NCI-H748 treated with DMSO at 0.1 percent for 48 hours (cell line): Measurements from ENCODE around the gene GNPTAB.
"Not testable (repeated sequence)": the region's sequence is repeated elsewhere in the genome, so short reads cannot be mapped to it uniquely, and the experiment has no call there.

Experiments
- DNase-seq: peaks from one replicate; lab custom pipeline; 2025; lab: John Stamatoyannopoulos, UW

The GNPTAB gene

GRCh38 chr12:101852998-101853397 is 22.2 kb upstream of the GNPTAB start:
- DNase-seq: no peak

DNA sequence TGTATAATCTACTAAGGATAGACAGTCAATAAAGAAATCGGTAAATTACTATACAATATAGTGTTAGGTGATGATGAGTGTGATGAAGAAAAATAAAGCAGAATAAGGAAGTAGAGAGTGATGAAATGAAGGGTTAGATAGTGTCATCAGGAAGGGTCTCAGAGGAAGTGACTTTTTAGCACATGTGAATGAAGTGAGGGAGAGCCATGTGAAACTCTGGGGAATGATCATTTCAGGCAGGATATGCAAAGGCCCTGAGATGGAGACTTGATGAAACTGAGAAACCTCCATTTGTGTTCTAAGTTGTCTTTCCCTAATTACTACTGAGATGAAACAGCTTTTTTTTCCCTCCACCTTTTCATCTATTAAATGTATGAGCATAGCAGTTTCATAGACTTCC is 19.4 kb upstream of the GNPTAB start:
- DNase-seq: no peak

DNA sequence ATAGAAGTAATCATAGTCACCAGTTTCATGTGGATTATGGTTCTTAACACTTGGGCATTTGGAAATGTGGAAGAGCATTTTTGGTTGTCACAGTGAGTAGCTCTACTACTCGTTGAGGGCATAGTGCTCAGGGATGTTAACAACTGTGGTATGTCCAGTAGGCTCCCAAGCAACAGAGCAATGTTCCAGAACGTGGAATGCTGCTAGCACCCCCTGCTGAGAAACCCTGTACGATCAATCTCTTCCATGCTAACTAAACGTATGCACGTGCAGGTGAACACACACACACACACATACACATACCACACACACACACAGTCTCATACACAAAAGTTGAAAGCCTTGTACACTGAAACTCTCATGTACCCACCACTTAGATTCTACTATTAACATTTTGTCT is 16.6 kb upstream of the GNPTAB start:
- DNase-seq: no peak

GRCh38 chr12:101845137-101845711 is 14.5 kb upstream of the GNPTAB start:
- DNase-seq: no peak

GRCh38 chr12:101841069-101841468 is 10.3 kb upstream of the GNPTAB start:
- no peak for DNase-seq

GRCh38 chr12:101839324-101840283 is 8.8 kb upstream of the GNPTAB start:
- DNase-seq: peak; percentile 16

- DNase-seq: no peak
Measured at GRCh38 chr12:101838628-101839323, 8.0 kb upstream of the GNPTAB start.

DNA sequence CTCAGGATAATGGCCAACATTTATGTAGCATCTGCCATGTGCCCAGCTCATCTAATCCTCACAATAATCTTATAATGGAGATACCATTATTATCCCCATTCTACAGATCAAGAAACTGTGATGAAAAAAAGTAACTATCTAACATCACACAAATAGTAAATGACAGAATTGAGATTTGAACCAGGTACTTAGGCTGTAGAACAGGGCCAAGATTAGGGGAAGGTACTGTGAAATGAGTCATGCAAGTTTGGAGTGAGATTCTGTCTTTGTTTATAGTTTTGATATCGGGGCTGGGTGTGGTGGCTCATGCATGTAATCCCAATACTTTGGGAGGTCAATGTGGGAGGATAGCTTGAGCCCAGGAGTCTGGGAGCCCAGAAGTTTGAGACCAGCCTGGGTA is 1.3 kb upstream of the GNPTAB start:
- DNase-seq: no peak

- no peak for DNase-seq
Measured at GRCh38 chr12:101829639-101830366, 956 bp downstream of the GNPTAB start.

DNA sequence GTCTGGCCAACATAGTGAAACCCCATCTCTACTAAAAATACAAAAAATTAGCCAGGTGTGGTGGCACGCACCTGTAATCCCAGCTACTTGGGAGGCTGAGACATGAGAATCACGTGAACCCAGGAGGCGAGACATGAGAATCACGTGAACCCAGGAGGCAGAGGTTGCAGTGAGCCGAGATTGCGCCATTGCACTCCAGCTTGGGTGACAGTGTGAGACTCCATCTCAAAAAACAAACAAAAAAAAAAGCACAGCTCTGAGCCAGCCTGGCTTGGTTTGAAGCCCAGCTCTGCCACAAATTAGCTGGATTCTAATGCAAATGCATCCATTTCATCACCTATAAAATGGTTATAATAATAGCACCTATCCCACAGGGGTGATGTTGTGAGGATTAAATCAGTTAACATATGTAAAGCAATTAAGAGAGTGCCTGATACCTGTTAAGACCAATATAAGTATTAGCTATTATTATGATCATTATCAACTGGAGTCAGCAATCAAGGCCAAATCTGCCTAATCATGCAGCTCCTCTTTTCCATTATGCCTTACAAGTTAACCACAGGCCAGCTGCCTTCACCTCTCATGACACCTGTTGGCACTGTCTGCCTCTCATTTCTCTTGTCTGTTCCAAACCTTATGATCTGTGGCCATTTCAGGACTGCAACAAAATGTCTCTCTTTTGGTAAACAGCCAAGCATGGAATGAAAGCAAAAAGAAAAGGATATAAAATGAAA is 2.1 kb downstream of the GNPTAB start:
- DNase-seq: no peak

- DNase-seq: no peak
Measured at GRCh38 chr12:101826766-101827368, 3.9 kb downstream of the GNPTAB start.

DNA sequence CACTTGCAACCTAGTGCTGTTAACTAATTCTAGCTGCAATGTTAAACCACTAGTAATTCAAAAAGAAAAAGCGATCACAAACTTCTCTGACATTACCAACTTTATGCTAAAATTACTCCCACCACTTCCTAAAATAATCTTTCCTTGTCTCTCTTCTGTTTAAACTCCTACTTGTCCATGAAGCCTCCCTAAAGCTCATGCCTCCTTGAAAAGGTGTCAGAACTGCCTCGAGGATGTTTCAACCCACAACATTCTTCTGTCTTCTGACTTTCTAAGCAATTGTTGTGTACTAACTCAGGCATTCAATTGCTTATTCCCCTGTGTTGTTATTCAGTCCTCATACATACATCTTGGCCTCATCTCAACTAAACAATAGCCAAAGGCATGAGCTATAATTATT is 5.9 kb downstream of the GNPTAB start:
- no peak for DNase-seq

GRCh38 chr12:101823891-101824290 is 6.9 kb downstream of the GNPTAB start:
- no peak for DNase-seq

DNA sequence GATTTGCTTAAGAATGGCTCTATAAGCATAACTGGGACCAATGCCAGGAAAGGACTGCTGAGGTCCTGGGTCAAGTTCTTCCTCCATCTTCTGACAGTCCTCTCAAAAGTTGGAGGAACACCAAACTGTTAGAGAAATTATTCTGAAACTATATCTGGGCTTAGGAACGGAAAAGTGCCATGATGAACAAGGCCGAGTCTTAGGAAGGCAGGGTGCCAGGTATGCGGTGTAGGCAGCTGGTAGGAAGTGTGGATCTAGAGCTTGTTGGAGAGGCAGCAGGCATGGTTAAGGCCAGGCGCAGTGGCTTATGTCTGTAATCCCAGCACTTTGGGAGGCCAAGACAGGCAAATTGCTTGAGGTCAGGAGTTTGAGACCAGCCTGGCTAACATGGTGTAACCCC is 7.7 kb downstream of the GNPTAB start:
- DNase-seq: no peak

DNA sequence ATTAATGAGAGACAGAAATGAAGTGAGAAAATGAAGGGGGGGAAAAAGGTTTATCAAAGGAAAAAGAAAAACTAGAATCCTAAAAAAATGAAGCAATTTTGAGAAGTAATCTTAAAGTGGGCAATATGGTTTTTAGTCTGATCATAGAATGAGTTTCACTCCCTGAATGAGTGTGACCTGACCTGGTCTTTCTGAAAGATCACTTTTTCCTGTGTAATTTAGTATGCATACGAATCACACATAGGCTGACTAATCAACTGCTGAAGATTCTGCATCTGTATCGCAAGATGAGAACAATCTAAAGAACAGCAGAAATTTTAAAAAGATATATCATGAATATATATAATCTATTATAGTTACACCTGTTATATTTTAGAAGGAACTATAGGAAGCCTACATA is 11.3 kb downstream of the GNPTAB start:
- DNase-seq: no peak

GRCh38 chr12:101818689-101819088 is 12.1 kb downstream of the GNPTAB start:
- not testable (repeated sequence) for DNase-seq

DNA sequence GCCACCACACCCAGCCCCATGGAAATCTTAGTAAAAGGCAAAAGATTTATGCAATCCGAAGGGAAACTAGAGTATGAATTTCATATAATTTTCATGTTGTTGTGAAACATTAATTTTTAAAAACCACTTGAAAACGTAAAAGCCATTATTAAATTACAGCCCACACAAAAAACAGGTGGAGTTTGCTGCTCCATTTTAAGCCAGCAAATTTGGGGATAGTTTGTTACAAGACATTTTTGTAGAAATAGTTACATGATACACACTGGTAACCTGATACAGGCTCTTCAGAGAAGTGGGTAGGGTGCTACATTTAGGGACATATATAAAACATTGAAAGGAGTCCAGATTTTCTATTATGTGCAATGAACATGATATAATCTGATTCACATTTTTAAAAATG is 17.6 kb downstream of the GNPTAB start:
- no peak for DNase-seq

GRCh38 chr12:101812716-101813115 is 18.0 kb downstream of the GNPTAB start:
- not testable (repeated sequence) for DNase-seq

- not testable (repeated sequence) for DNase-seq
Measured at GRCh38 chr12:101811342-101811741, 19.4 kb downstream of the GNPTAB start.

GRCh38 chr12:101809208-101809607 is 21.6 kb downstream of the GNPTAB start:
- no peak for DNase-seq

GRCh38 chr12:101806265-101806664 is 24.5 kb downstream of the GNPTAB start:
- no peak for DNase-seq
